CD4-positive, alpha-beta memory T cell (primary cell): Measurements from ENCODE around the gene MBD4. TPM values are rescaled to one million over a fixed set of nuclear protein-coding genes. Genes with fewer than 3 reads are reported as not detected.
A peak's percentile ranks its signal among the peaks of the same experiment; 100 is the strongest.

Source experiments
- CTCF ChIA-PET: fragments of 350-600 bp; sonication (Branson Sonifier 250); formaldehyde crosslinking; loops from one replicate; lab custom pipeline; 2021; ENCODE audit warnings: inconsistent platforms; ENCODE audit not compliant: partially characterized antibody; lab: Charles Lee
- POLR2A ChIA-PET: fragments of 350-600 bp; sonication (Branson Sonifier 250); formaldehyde crosslinking; loops from one replicate; lab custom pipeline; 2021; ENCODE audit not compliant: partially characterized antibody; lab: Charles Lee
- DNase-seq, 5 donors: peaks; one replicate each; pipeline versions ENCODE4 v3.0.0 to v3.0.0-alpha.2; 2020 to 2022; ENCODE audit warnings: mixed read lengths in 1 of 5
- H3K27ac ChIP-seq: one replicate; pipeline ENCODE4 v1.7.0; 2013; ENCODE audit warnings: low read depth, low read length
- H3K27me3 ChIP-seq: 2 replicates; pipeline ENCODE4 v1.7.0; 2013; ENCODE audit warnings: mild to moderate bottlenecking, low read length, moderate library complexity; ENCODE audit not compliant: insufficient read depth
- H3K36me3 ChIP-seq: 2 replicates; pipeline ENCODE4 v1.7.0; 2013; ENCODE audit warnings: mild to moderate bottlenecking, low read length, moderate library complexity; ENCODE audit not compliant: insufficient read depth
- H3K4me1 ChIP-seq: 2 replicates; pipeline ENCODE4 v1.7.0; 2013; ENCODE audit warnings: mild to moderate bottlenecking, low read length, moderate library complexity; ENCODE audit not compliant: insufficient read depth
- H3K4me3 ChIP-seq, 2 donors: one replicate each; pipeline ENCODE4 v1.7.0; 2013; ENCODE audit warnings: low read length in 2 of 2, mild to moderate bottlenecking in 1 of 2
- H3K9me3 ChIP-seq, 2 donors: one replicate each; pipeline ENCODE4 v1.7.0; 2013; ENCODE audit warnings: low read length in 2 of 2, control low read depth in 1 of 2; ENCODE audit not compliant: control insufficient read depth in 1 of 2
- H3K27ac Mint-ChIP-seq, 7 donors: one replicate each; pipeline ENCODE4 v1.8.0; 2020 to 2021; ENCODE audit warnings: mixed read lengths in 7 of 7, mild to moderate bottlenecking in 6 of 7, inconsistent platforms in 3 of 7, moderate library complexity in 3 of 7
- H3K27me3 Mint-ChIP-seq, 2 donors: one replicate each; pipeline ENCODE4 v1.8.0; 2020 to 2021; ENCODE audit warnings: mixed read lengths in 2 of 2
- H3K36me3 Mint-ChIP-seq, 2 donors: one replicate each; pipeline ENCODE4 v1.8.0; 2020 to 2021; ENCODE audit warnings: mixed read lengths in 2 of 2, inconsistent platforms in 1 of 2, mild to moderate bottlenecking in 1 of 2
- H3K4me1 Mint-ChIP-seq, 4 donors: one replicate each; pipeline ENCODE4 v1.8.0; 2020 to 2021; ENCODE audit warnings: mixed read lengths in 4 of 4, mild to moderate bottlenecking in 1 of 4
- H3K4me3 Mint-ChIP-seq, 8 donors: one replicate each; pipeline ENCODE4 v1.8.0; 2020 to 2021; ENCODE audit warnings: mixed read lengths in 8 of 8, mild to moderate bottlenecking in 7 of 8, moderate library complexity in 6 of 8, inconsistent platforms in 3 of 8
- H3K9me3 Mint-ChIP-seq, 8 donors: one replicate each; pipeline ENCODE4 v1.8.0; 2020 to 2021; ENCODE audit warnings: mixed read lengths in 8 of 8, mild to moderate bottlenecking in 5 of 8, inconsistent platforms in 3 of 8, moderate library complexity in 1 of 8
- intact Hi-C: fragments of 100-400 bp; cut with micrococcal nuclease; formaldehyde crosslinking; loops from one replicate; pipeline ENCODE4 v1.15.1; 2023
- polyA plus RNA-seq, 2 donors: library from polyadenylated mRNA; unstranded; fragments of 300-500 nt; fragmentation: Illumina TruSeq; gene quantifications; one replicate each; pipeline ENCODE4 v1.2.3, GENCODE V29; 2021
- total RNA-seq, 2 experiments: library from RNA; stranded (reverse); gene quantifications; one replicate each; pipeline ENCODE4 v1.2.3, GENCODE V29; 2021

MBD4 gene
- total and polyA plus RNA-seq, 4 experiments from 2014 or later = 36.6 to 58.0 (median 52.6) TPM

DNA sequence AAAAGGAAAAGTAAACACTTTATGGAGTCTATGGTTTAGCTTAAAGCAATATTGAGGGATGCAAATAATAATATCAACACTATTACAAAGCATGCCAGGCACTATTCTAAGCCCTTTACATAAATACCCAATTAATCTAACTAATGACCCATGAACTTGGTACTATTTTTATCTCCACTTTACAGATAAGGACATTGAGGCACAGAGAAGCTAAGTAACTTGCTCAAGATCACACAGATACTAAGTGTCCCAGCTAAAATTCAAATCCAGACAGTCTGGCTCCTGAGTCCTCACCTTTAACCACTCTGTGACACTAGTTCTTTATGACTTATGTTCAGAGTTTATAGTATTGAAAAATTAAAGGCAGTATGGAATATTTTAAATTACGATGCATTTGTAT lies 5.6 kb downstream of the MBD4 start:
- H3K27ac Mint-ChIP-seq = peak overlapping the region in 3 of 7 donors; percentile 15 to 42 (median 40)
- intact Hi-C loops = no loop called here
- Histone ChIP-seq H3K4me3 (no peak overlapping the region), H3K27ac (no peak overlapping the region), H3K27me3 (no peaks in the 10 kb centered on the region), H3K36me3 (peaks cover 48% of the 10 kb centered on the region), H3K9me3 (no peaks in the 10 kb centered on the region), H3K4me1 (peaks cover 46% of the 10 kb centered on the region)
- peaks cover 47 to 71% of the 10 kb centered on the region in 2 donors for H3K36me3 Mint-ChIP-seq
- ChIA-PET POLR2A (no interaction called here), CTCF (interaction anchor here (1.9 kb wide), 1 partner anchor 34 kb away, joined by 9 read pairs; no protein-coding TSS in a partner anchor)
- H3K9me3 Mint-ChIP-seq = no peaks in the 10 kb centered on the region
- DNase-seq = no peak
- H3K4me1 Mint-ChIP-seq = peaks cover 29 to 50% (median 35%) of the 10 kb centered on the region in 4 donors
- no peak overlapping the region for H3K4me3 Mint-ChIP-seq
- no peaks in the 10 kb centered on the region for H3K27me3 Mint-ChIP-seq

DNA sequence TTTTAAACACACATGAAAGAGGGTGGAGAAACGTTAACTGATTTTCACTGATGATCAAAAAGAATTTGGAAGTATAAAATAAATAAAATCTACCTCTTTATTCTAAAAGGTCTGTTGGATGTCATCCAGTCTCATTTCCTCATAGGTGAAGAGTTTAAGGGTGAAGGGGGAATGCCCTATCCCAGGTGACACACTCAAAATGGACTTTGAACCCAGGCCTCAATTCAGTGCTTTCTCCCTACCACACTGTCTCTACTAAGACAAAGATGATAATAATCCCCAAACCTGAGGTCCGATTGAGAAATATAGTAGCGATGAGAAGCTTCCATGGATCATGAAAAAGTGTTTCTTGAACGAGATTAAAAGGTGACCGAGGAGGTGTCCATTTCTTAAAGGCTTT lies 6.2 kb downstream of the MBD4 start:
- intact Hi-C loops = no loop called here
- peaks cover 48% of the 10 kb centered on the region for H3K36me3 ChIP-seq
- peaks cover 47 to 77% of the 10 kb centered on the region in 2 donors for H3K36me3 Mint-ChIP-seq
- H3K4me3 Mint-ChIP-seq = no peak overlapping the region
- H3K4me1 Mint-ChIP-seq = peaks cover 35 to 54% (median 38%) of the 10 kb centered on the region in 4 donors
- peaks cover 46% of the 10 kb centered on the region for H3K4me1 ChIP-seq
- ChIA-PET CTCF (interaction anchor here (1.9 kb wide), 1 partner anchor 34 kb away, joined by 9 read pairs; no protein-coding TSS in a partner anchor), POLR2A (interaction anchor here (1.2 kb wide), 1 partner anchor 10 kb away, joined by 3 read pairs; no protein-coding TSS in a partner anchor)
- no peaks in the 10 kb centered on the region for H3K9me3 Mint-ChIP-seq
- H3K27me3 ChIP-seq = no peaks in the 10 kb centered on the region
- no peak overlapping the region for H3K27ac Mint-ChIP-seq
- H3K27me3 Mint-ChIP-seq = no peaks in the 10 kb centered on the region
- no peak overlapping the region for H3K27ac ChIP-seq
- no peak for DNase-seq
- no peaks in the 10 kb centered on the region for H3K9me3 ChIP-seq
- no peak overlapping the region for H3K4me3 ChIP-seq

DNA sequence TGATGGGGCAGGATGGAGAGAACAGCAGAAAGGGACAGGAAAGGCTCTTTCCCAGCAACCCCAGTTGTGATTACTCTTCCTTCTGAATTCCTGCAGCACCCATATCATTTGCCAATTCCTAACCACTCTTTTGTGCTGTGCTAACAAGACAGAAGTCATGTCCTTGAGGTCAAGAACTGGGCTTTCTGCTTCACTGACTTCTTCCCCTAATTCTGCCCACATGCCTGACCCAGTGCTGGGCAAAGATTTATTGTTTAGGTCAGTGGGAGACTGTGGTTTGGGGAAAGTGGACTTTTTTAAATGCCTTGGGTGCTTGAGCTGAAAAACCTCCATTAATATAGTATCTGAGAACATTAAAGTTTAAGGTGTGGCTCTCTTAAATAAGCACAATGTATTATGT lies 7.1 kb downstream of the MBD4 start:
- POLR2A ChIA-PET = interaction anchor here (1.2 kb wide), 1 partner anchor 11 kb away, joined by 3 read pairs; no protein-coding TSS in a partner anchor
- Histone ChIP-seq H3K36me3 (peaks cover 46% of the 10 kb centered on the region), H3K9me3 (no peaks in the 10 kb centered on the region), H3K27me3 (no peaks in the 10 kb centered on the region), H3K27ac (no peak overlapping the region), H3K4me3 (no peak overlapping the region), H3K4me1 (peaks cover 45% of the 10 kb centered on the region)
- CTCF ChIA-PET = interaction anchor here (1.8 kb wide), 1 partner anchor 33 kb away, joined by 4 read pairs; no protein-coding TSS in a partner anchor
- H3K36me3 Mint-ChIP-seq = peaks cover 42 to 75% of the 10 kb centered on the region in 2 donors
- intact Hi-C loops = no loop called here
- peaks cover 35 to 54% (median 40%) of the 10 kb centered on the region in 4 donors for H3K4me1 Mint-ChIP-seq
- H3K4me3 Mint-ChIP-seq = no peak overlapping the region
- H3K9me3 Mint-ChIP-seq = peaks cover 0 to 2% (median 0%) of the 10 kb centered on the region in 8 donors
- no peak for DNase-seq
- H3K27ac Mint-ChIP-seq = no peak overlapping the region
- H3K27me3 Mint-ChIP-seq = no peaks in the 10 kb centered on the region

DNA sequence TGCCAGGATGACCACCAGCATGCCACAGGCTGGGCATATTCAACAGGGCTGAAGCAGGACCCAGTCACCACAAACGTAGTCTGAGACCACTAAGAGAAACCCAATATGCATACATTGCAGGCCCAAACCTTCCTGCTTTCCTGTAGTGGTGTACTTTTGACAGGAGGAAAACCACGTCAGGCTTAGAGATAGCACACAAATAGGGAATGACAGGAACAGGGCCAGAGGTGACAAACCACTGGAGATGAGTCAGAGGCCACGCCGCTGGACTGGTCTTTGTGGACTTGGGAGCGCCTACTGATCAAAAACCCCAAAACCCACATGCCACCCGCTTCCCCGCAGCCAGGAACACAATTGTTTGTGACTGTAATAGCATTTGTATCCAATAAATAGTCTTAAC lies 7.7 kb downstream of the MBD4 start:
- H3K4me1 ChIP-seq = peaks cover 42% of the 10 kb centered on the region
- no peaks in the 10 kb centered on the region for H3K27me3 Mint-ChIP-seq
- H3K9me3 ChIP-seq = no peaks in the 10 kb centered on the region
- no peak overlapping the region for H3K27ac ChIP-seq
- no peak overlapping the region for H3K4me3 Mint-ChIP-seq
- ChIA-PET POLR2A (interaction anchor here (1.8 kb wide), 1 partner anchor 8 kb away, joined by 11 read pairs; the partner anchor contains the start of genes IFT122 and MBD4), CTCF (interaction anchor here (1.8 kb wide), 1 partner anchor 32 kb away, joined by 4 read pairs; no protein-coding TSS in a partner anchor)
- no peak overlapping the region for H3K4me3 ChIP-seq
- H3K36me3 Mint-ChIP-seq = peaks cover 39 to 72% of the 10 kb centered on the region in 2 donors
- intact Hi-C loops = no loop called here
- H3K27me3 ChIP-seq = no peaks in the 10 kb centered on the region
- H3K9me3 Mint-ChIP-seq = peaks cover 0 to 2% (median 0%) of the 10 kb centered on the region in 8 donors
- H3K36me3 ChIP-seq = peaks cover 42% of the 10 kb centered on the region
- peak overlapping the region in 1 of 7 donors; percentile 35 for H3K27ac Mint-ChIP-seq
- peaks cover 32 to 55% (median 38%) of the 10 kb centered on the region in 4 donors for H3K4me1 Mint-ChIP-seq
- DNase-seq = no peak

GRCh38 chr3:129429602-129430001 lies 10.1 kb downstream of the MBD4 start:
- Histone ChIP-seq H3K27ac (no peak overlapping the region), H3K27me3 (no peaks in the 10 kb centered on the region), H3K4me1 (peaks cover 18% of the 10 kb centered on the region), H3K36me3 (peaks cover 30% of the 10 kb centered on the region), H3K9me3 (no peaks in the 10 kb centered on the region), H3K4me3 (no peak overlapping the region)
- Mint-ChIP-seq H3K4me3 (peak overlapping the region in 1 of 8 donors; percentile 48), H3K9me3 (peaks cover 0 to 2% (median 0%) of the 10 kb centered on the region in 8 donors), H3K27me3 (no peaks in the 10 kb centered on the region), H3K4me1 (peaks cover 13 to 31% (median 20%) of the 10 kb centered on the region in 4 donors), H3K27ac (peak overlapping the region in 6 of 7 donors; percentile 13 to 93 (median 82)), H3K36me3 (peaks cover 26 to 49% of the 10 kb centered on the region in 2 donors)
- DNase-seq = no peak
- CTCF ChIA-PET = interaction anchor here (0.6 to 1.6 kb wide), 3 partner anchors 30 to 376 kb away, joined by 3 to 4 read pairs (median 4); no protein-coding TSS in a partner anchor
- POLR2A ChIA-PET = interaction anchor here (1.4 to 3.7 kb wide), 3 partner anchors 8 to 176 kb away, joined by 4 to 56 read pairs (median 5); partner anchors contain the start of genes IFT122 and MBD4
- intact Hi-C loops = loop anchor here (10.0 kb wide), 1 partner anchor 455 kb away; no protein-coding TSS in a partner anchor

GRCh38 chr3:129429080-129429451 lies 10.7 kb downstream of the MBD4 start:
- intact Hi-C loops = loop anchor here (10.0 kb wide), 1 partner anchor 454 kb away; no protein-coding TSS in a partner anchor
- Histone ChIP-seq H3K36me3 (peaks cover 30% of the 10 kb centered on the region), H3K4me3 (peak overlapping the region in 1 of 2 donors; percentile 49), H3K27ac (peak overlapping the region; percentile 19), H3K9me3 (no peaks in the 10 kb centered on the region), H3K27me3 (no peaks in the 10 kb centered on the region), H3K4me1 (peaks cover 15% of the 10 kb centered on the region)
- ChIA-PET POLR2A (interaction anchor here (1.4 to 3.7 kb wide), 3 partner anchors 9 to 176 kb away, joined by 4 to 56 read pairs (median 5); partner anchors contain the start of genes IFT122 and MBD4), CTCF (interaction anchor here (0.6 to 1.6 kb wide), 3 partner anchors 29 to 375 kb away, joined by 3 to 4 read pairs (median 4); no protein-coding TSS in a partner anchor)
- Mint-ChIP-seq H3K27ac (peak overlapping the region; percentile 79 to 93 (median 89)), H3K4me3 (peak overlapping the region in 7 of 8 donors; percentile 86 to 91 (median 89)), H3K9me3 (peaks cover 0 to 2% (median 0%) of the 10 kb centered on the region in 8 donors), H3K36me3 (peaks cover 23 to 44% of the 10 kb centered on the region in 2 donors), H3K4me1 (peaks cover 12 to 26% (median 18%) of the 10 kb centered on the region in 4 donors), H3K27me3 (no peaks in the 10 kb centered on the region)
- peak in 1 of 5 donors; percentile 5 for DNase-seq
